Measurements from ENCODE around the gene HMGCL.

Gene HMGCL

GRCh38 chr1:23793861-23794731, 31.1 kb downstream of the HMGCL start:
- TF ChIP-seq TEAD4 (IDR thresholded peaks at IDR 0.05), result no peak
- no peak for TF ChIP-seq EGR1 (IDR thresholded peaks at IDR 0.05)
- no peak for TF ChIP-seq FOXM1 (IDR thresholded peaks at IDR 0.05; ENCODE audit: borderline replicate concordance, low read depth)
- TF ChIP-seq YY1 (IDR thresholded peaks at IDR 0.05; ENCODE audit: low read depth), result no peak
- TF ChIP-seq CREB1 (IDR thresholded peaks at IDR 0.05; ENCODE audit: low read depth), result no peak
- no peak for TF ChIP-seq TCF12 (IDR thresholded peaks at IDR 0.05; ENCODE audit: low read depth)
- no peak for TF ChIP-seq CEBPB (IDR thresholded peaks at IDR 0.05)
- no peak for TF ChIP-seq NFIC (IDR thresholded peaks at IDR 0.05)
- TF ChIP-seq, protein P1, sequence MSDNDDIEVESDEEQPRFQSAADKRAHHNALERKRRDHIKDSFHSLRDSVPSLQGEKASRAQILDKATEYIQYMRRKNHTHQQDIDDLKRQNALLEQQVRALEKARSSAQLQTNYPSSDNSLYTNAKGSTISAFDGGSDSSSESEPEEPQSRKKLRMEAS (IDR thresholded peaks at IDR 0.05), result no peak
- no peak for TF ChIP-seq RAD21 (IDR thresholded peaks at IDR 0.05; ENCODE audit: low read depth)
- no peak for TF ChIP-seq EP300 (IDR thresholded peaks at IDR 0.05; ENCODE audit: borderline replicate concordance)
- TF ChIP-seq, protein P2, sequence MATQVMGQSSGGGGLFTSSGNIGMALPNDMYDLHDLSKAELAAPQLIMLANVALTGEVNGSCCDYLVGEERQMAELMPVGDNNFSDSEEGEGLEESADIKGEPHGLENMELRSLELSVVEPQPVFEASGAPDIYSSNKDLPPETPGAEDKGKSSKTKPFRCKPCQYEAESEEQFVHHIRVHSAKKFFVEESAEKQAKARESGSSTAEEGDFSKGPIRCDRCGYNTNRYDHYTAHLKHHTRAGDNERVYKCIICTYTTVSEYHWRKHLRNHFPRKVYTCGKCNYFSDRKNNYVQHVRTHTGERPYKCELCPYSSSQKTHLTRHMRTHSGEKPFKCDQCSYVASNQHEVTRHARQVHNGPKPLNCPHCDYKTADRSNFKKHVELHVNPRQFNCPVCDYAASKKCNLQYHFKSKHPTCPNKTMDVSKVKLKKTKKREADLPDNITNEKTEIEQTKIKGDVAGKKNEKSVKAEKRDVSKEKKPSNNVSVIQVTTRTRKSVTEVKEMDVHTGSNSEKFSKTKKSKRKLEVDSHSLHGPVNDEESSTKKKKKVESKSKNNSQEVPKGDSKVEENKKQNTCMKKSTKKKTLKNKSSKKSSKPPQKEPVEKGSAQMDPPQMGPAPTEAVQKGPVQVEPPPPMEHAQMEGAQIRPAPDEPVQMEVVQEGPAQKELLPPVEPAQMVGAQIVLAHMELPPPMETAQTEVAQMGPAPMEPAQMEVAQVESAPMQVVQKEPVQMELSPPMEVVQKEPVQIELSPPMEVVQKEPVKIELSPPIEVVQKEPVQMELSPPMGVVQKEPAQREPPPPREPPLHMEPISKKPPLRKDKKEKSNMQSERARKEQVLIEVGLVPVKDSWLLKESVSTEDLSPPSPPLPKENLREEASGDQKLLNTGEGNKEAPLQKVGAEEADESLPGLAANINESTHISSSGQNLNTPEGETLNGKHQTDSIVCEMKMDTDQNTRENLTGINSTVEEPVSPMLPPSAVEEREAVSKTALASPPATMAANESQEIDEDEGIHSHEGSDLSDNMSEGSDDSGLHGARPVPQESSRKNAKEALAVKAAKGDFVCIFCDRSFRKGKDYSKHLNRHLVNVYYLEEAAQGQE (IDR thresholded peaks at IDR 0.05; ENCODE audit: low read depth), result no peak
- no peak for TF ChIP-seq TAF1 (IDR thresholded peaks at IDR 0.05; ENCODE audit: low read depth)
- TF ChIP-seq ZBTB7A (IDR thresholded peaks at IDR 0.05; ENCODE audit: low read depth), result no peak

DNA sequence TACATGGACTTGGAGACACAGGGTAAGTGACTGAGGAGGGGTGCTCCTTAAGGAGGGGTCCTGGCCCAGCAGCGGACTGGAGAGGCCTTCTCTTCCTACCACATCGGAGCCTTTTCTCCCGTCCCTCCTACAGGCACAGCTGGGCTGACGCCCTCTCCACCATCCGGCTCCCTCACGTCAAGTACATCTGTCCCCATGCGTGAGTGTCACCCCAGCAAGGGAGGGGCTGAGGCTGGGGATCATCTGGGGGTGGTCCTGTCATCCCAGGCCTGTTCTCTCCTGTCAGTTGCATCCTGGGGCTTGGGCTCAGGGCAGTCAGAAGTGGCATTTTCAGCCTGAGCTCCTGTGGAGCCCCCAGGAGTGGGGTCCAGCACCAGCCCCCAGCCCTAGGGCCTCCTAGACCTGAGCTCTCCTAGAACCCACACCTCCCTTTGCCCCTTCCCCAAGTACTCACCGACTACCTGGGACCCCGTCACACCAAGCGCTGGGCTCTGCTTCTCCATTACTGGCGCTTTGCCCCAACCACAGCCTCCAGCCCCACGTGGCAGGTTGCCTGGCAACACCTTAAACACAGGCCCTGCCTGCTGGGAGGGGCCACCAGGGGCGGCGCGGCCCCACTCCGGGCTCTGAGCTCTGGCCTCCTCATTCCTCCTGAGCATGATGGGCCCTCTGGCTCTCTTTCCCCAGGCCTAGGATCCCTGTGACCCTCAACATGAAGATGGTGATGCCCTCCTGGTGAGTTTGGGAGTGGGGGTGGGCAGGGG, 32.0 kb downstream of the HMGCL start:
- TF ChIP-seq, protein P1 (IDR thresholded peaks at IDR 0.05), result peak; percentile 49; the same call in 1 of the 2 replicates
- TF ChIP-seq TCF12 (IDR thresholded peaks at IDR 0.05; ENCODE audit: low read depth) (no peak), USF1 (IDR thresholded peaks at IDR 0.05) (peak; percentile 80), ZBTB7A (IDR thresholded peaks at IDR 0.05; ENCODE audit: low read depth) (0 out of 2 replicates have a peak, but pooled peaks have one; percentile 33)

DNA sequence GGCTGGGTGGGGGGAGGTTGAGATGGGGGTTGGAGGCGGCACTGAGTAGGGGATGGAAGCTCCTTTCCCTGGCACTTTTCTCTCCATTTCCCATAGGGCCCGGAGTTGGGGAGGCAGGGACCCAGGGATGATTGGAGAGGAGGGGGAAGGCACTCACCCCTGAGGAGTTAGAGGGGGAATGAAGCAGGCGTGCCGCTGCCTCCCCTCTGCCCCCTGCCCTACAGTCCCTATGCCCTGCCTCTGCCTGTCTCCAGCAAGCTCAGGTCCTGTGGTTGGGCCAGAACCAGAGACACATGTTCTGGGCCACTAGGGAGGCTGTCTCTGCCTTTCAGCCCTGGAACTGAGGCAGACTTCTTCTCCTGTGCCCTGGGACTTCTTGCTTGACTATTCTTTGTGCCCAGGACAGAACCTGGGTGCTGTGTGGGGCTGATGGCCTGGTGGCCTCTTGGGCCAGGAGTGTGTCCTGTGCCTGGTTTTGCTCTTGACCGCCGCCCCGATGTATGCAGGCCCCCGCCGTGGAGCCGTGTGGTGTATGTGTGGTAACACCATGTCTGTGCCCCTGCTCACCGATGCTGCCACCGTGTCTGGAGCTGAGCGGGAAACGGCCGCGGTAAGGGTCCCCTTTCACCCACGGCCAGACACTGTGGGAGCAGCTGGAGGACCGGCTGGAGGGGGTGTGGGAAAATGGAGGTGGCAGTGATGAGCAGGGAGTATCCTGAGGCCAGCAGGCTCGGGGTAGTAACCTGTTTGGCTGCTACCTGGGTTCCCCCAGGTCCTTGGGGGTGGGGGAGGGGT, 32.9 kb downstream of the HMGCL start:
- TF ChIP-seq EP300 (IDR thresholded peaks at IDR 0.05; ENCODE audit: borderline replicate concordance) (no peak), EGR1 (IDR thresholded peaks at IDR 0.05) (no peak), RAD21 (IDR thresholded peaks at IDR 0.05; ENCODE audit: low read depth) (no peak), ZBTB7A (IDR thresholded peaks at IDR 0.05; ENCODE audit: low read depth) (no peak), USF1 (IDR thresholded peaks at IDR 0.05) (no peak), TCF12 (IDR thresholded peaks at IDR 0.05; ENCODE audit: low read depth) (no peak), NFIC (IDR thresholded peaks at IDR 0.05) (no peak), CEBPB (IDR thresholded peaks at IDR 0.05) (no peak), CREB1 (IDR thresholded peaks at IDR 0.05; ENCODE audit: low read depth) (no peak)
- TF ChIP-seq, protein P2 (IDR thresholded peaks at IDR 0.05; ENCODE audit: low read depth), result no peak

DNA sequence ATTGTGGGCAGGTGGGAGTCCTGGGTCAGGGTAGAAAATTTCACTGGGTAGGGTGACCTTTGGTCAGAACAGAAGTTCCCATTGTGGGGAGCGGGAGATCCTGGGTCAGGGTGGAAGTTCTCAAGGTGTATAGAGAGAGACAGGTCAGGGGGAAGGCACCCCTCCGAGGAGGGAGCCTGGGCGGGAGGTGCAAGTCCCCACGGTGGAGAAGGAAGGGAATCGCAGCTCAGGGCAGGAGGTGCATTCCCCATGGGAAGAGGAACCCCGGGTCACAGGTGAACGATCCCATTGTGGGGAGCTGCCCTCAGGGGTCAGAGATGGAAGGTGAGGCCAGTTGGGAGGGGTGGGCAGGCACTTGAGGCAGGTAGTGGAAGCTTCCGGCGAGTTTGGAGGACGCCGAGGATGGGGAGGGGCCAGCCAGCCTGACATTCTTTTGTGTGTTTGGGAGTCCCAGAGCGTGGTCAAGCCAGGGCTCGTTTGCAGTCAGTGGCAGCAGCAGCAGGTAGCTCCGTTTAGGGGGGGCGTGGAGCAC, 33.6 kb downstream of the HMGCL start:
- TF ChIP-seq YY1 (IDR thresholded peaks at IDR 0.05; ENCODE audit: low read depth) (no peak), USF1 (IDR thresholded peaks at IDR 0.05) (no peak), NFIC (IDR thresholded peaks at IDR 0.05) (no peak), TCF12 (IDR thresholded peaks at IDR 0.05; ENCODE audit: low read depth) (no peak), EP300 (IDR thresholded peaks at IDR 0.05; ENCODE audit: borderline replicate concordance) (no peak), RAD21 (IDR thresholded peaks at IDR 0.05; ENCODE audit: low read depth) (no peak), ZBTB7A (IDR thresholded peaks at IDR 0.05; ENCODE audit: low read depth) (no peak; the same call in 1 of the 2 replicates), TEAD4 (IDR thresholded peaks at IDR 0.05) (no peak), EGR1 (IDR thresholded peaks at IDR 0.05) (no peak), TAF1 (IDR thresholded peaks at IDR 0.05; ENCODE audit: low read depth) (no peak), FOXM1 (IDR thresholded peaks at IDR 0.05; ENCODE audit: borderline replicate concordance, low read depth) (no peak), CEBPB (IDR thresholded peaks at IDR 0.05) (no peak), CREB1 (IDR thresholded peaks at IDR 0.05; ENCODE audit: low read depth) (no peak)
- TF ChIP-seq, protein P2 (IDR thresholded peaks at IDR 0.05; ENCODE audit: low read depth), result no peak
- TF ChIP-seq, protein P1 (IDR thresholded peaks at IDR 0.05), result no peak
